Retinal pigment epithelial cell (primary cell): ENCODE data around the gene MYO9A.
A peak's percentile ranks its signal among the peaks of the same experiment; 100 is the strongest.
"Not testable (repeated sequence)": the region's sequence is repeated elsewhere in the genome, so short reads cannot be mapped to it uniquely, and the experiment has no call there.

Experiments used
- DNase-seq: peaks from one replicate; pipeline ENCODE4 v3.0.0-alpha.2; 2010; ENCODE audit warnings: low read depth
- H3K4me3 ChIP-seq: 2 replicates; pipeline ENCODE4 v1.5.1; 2011; ENCODE audit warnings: mild to moderate bottlenecking, low read length, control low read depth, moderate library complexity
- TF ChIP-seq, protein P1 (sequence below): conservative IDR thresholded peaks from 2 replicates; pipeline ENCODE4 v1.5.1; 2011; ENCODE audit warnings: low read depth, low read length, control low read depth, inconsistent platforms

The MYO9A gene

DNA sequence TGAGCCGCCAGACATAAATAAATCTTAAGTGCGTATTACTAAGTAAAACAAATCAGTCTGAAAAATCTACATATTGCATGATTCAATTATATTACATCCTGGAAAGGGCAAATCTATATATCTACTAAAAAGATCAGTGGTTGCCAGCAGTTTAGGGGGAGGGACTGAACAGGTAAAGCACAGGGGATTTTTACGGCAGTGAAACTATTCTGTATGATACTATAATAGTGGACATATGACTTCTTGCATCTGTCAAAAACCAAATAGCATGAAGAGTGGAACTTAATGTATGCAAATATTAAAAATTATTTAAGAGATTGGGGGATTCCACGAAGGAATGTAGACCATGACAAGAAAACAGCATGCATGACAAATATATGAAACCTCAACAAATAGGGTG is 111.6 kb downstream of the MYO9A start:
- TF ChIP-seq, protein P1, sequence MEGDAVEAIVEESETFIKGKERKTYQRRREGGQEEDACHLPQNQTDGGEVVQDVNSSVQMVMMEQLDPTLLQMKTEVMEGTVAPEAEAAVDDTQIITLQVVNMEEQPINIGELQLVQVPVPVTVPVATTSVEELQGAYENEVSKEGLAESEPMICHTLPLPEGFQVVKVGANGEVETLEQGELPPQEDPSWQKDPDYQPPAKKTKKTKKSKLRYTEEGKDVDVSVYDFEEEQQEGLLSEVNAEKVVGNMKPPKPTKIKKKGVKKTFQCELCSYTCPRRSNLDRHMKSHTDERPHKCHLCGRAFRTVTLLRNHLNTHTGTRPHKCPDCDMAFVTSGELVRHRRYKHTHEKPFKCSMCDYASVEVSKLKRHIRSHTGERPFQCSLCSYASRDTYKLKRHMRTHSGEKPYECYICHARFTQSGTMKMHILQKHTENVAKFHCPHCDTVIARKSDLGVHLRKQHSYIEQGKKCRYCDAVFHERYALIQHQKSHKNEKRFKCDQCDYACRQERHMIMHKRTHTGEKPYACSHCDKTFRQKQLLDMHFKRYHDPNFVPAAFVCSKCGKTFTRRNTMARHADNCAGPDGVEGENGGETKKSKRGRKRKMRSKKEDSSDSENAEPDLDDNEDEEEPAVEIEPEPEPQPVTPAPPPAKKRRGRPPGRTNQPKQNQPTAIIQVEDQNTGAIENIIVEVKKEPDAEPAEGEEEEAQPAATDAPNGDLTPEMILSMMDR, result no peak
- H3K4me3 ChIP-seq, result no peak overlapping the region
- no peak for DNase-seq

DNA sequence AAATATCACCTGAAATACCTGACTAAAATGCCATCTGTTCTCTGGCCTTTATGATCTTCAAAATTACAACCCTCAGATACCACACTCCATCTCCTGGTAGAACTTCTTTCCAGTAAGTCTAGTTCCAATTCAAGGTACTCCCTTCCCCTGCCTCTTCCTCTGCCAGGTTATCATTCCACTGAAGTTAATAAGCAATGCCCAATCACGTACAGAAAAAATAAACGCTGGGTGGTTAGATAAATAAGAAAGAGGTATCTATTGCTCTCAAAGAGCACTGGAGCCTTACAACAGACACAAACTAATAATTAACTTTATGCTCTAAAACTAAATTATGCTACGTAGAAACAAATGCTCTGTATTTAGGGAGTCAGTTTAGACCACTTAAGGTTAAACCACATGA is 112.5 kb downstream of the MYO9A start:
- TF ChIP-seq, protein P1, result no peak
- H3K4me3 ChIP-seq, result no peak overlapping the region
- DNase-seq, result no peak

DNA sequence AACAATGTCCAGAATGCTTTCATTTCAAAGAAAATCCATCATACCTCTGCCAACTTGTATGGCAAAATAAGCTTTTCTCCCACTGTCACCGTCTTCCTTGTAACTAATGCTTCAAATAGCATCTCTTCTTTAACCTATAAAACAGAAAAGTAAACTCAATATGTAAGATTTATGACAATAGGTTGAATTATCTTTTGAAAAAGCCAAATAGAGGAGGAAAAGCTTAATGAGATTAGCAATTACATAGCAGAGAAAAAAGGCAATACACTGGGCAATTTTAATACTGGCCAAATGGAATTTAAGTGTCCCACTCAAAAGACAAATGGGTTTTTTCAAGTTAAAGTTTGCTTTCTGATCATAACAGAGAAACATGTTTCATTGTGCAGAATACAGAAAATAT is 118.1 kb downstream of the MYO9A start:
- no peak overlapping the region for H3K4me3 ChIP-seq
- TF ChIP-seq, protein P1, result no peak
- DNase-seq, result no peak

DNA sequence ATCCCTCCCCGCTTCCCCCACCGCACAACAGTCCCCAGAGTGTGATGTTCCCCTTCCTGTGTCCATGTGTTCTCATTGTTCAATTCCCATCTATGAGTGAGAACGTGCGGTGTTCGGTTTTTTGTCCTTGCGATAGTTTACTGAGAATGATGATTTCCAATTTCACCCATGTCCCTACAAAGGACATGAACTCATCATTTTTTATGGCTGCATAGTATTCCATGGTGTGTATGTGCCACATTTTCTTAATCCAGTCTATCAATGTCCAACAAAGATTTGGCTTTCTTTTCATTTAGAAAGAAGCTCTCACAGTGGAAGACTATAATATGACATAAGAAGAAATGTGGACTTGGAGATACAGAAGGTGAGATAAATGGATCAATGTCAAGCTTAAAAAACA is 119.2 kb downstream of the MYO9A start:
- H3K4me3 ChIP-seq, result not testable (repeated sequence)

DNA sequence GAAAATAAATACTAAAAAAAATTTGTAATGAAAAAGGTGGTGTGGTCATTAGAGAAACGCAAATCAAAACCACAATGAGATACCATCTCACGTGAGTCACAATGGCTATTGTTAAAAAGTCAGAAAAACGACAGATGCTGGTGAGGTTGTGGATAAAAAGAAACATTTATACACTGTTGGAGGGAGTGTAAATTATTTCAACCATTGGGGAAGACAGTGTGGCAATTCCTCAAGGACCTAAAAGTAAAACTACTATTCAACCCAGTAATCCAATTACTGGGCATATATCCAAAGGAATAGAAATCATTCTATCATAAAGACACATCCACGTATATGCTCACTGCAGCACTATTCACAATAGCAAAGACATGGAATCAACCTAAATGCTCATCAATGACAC is 120.3 kb downstream of the MYO9A start:
- no peak overlapping the region for H3K4me3 ChIP-seq
- DNase-seq, result peak; percentile 2
- TF ChIP-seq, protein P1, result no peak

More for the DNA sequence above, 119.2 kb downstream of the MYO9A start:
- DNase-seq, result not testable (repeated sequence)

DNA sequence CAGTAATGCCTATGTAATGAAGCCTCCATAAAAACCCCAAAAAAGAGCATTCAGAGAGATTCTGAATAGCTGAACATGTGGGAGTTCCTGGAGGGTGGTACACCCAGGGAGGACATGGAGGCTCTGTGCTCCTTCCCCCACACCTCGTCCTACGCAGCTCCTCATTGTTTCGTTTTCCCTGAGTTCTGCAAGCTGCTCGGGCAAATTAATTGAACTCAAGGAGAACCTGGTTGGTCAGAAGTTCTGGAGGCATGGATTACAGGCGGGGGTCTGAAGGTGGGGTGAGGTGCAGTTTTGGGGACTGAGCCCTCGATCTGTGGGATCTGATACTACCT is 142.2 kb downstream of the MYO9A start:
- no peak overlapping the region for H3K4me3 ChIP-seq
- TF ChIP-seq, protein P1, result no peak
- no peak for DNase-seq

DNA sequence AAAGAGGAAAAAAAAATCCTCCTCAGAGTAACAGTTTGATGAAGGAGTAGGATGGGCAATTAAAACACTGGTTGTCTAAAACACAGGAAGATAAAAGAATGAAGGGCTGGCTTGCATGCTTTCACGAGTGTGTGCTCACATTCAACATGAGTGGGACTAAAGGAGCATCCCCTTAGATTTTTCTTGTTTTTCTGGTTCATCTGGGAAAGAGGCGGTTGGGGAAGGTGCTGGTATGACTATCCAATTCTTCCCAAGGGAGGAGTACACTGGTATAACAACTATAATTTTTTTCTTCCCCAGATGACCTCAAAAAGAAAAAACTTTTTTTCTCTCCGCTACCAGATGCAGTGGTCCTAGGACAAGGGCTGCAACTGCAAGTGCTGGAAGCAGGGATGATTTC is 143.7 kb downstream of the MYO9A start:
- H3K4me3 ChIP-seq, result no peak overlapping the region
- TF ChIP-seq, protein P1, result no peak
- DNase-seq, result no peak

DNA sequence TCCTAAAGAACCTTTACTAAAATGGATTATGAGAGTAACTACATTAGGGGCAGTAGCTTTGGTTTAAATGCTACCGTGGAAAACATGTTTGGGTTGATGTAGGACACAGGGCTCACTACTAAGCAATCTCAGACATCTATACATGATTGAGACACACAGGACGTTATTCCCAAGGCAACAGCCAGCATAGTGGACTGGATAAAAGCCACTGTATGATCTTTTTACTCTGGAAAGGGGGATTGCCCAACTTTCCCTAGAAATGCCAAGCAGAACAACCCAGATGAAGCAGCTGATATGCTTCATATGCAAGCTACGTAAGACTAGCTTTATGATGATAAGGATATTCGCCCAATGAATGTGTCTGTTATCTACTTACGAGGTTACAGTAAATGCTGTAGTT is 144.6 kb downstream of the MYO9A start:
- TF ChIP-seq, protein P1, result no peak
- DNase-seq, result no peak
- H3K4me3 ChIP-seq, result no peak overlapping the region
